ENCODE results near the gene ARPC5L. TPM values are rescaled to one million over a fixed set of nuclear protein-coding genes. Genes with fewer than 3 reads are reported as not detected.

ARPC5L gene
- total and polyA plus RNA-seq, 2 experiments from 2014 or later, result 35.9 to 87.3 TPM

DNA sequence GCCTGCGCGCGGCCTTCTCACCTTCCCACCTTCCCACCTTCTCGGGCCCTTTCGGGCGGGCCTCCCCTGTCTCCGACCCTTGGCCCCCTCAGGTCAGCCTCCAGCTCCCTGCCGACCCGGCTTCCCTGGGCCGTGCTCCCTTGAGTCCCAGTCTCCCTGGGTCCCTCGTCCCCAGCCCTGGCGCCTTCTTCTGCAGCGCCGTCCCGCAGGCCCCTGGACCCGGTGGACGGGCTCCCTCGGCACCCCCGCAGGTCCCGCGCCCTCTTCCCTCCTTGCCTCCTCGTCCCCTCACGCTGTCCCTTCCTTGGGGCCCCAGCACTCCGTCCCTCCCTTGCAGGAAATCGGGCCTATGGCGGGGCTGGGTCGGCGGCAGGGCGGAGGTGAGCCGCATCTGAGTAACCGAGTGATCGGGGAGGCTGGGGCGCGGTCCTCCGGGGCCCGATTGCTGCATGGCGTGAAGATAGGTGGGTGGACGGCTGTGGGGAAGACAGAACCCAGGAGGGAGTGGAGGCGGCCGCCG lies 7.6 kb downstream of the ARPC5L start:
- Histone ChIP-seq H3K79me2 (replicated peaks; ENCODE audit: insufficient read depth) (peaks cover 68% of the 10 kb centered on the region), H3K4me3 (peak overlapping the region; percentile 99), H4K20me1 (replicated peaks; ENCODE audit: insufficient read depth) (peaks cover 51% of the 10 kb centered on the region), H3F3A (replicated peaks; ENCODE audit: low read depth) (peaks cover 15% of the 10 kb centered on the region), H3K27ac (ENCODE audit: low read depth) (0 out of 2 replicates have a peak overlapping the region, but pooled peaks have one; percentile 32), H3K27me3 (ENCODE audit: insufficient read depth) (no peaks in the 10 kb centered on the region), H3K36me3 (ENCODE audit: insufficient read depth) (no peaks in the 10 kb centered on the region; the same call in 1 of the 2 replicates), H3K4me1 (ENCODE audit: insufficient read depth) (peaks cover 33% of the 10 kb centered on the region), H3K9me2 (ENCODE audit: insufficient read depth) (no peaks in the 10 kb centered on the region), H2AFZ (peak overlapping the region; percentile 43; the same call in 1 of the 2 replicates), H3K4me2 (peak overlapping the region; percentile 98)
- TF ChIP-seq CREB1 (CRISPR knock-in tag; IDR thresholded peaks at IDR 0.05; ENCODE audit: low read depth), result no peak
- TF ChIP-seq EZH2phosphoT487 (IDR thresholded peaks at IDR 0.05; ENCODE audit: unreplicated experiment), result no peak
- Mint-ChIP-seq H3K4me3 (peak overlapping the region; percentile 94), H3K27ac (peak overlapping the region; percentile 76), H3K27me3 (ENCODE audit: insufficient read depth, low read depth, poor library complexity) (peaks cover 14% of the 10 kb centered on the region), H3K36me3 (ENCODE audit: low read depth) (peaks cover 30% of the 10 kb centered on the region), H3K9me3 (no peaks in the 10 kb centered on the region), H3K4me1 (peaks cover 47% of the 10 kb centered on the region)
- no peak for DNase-seq (ENCODE audit: low spot score)
- peak; percentile 23 for ATAC-seq

DNA sequence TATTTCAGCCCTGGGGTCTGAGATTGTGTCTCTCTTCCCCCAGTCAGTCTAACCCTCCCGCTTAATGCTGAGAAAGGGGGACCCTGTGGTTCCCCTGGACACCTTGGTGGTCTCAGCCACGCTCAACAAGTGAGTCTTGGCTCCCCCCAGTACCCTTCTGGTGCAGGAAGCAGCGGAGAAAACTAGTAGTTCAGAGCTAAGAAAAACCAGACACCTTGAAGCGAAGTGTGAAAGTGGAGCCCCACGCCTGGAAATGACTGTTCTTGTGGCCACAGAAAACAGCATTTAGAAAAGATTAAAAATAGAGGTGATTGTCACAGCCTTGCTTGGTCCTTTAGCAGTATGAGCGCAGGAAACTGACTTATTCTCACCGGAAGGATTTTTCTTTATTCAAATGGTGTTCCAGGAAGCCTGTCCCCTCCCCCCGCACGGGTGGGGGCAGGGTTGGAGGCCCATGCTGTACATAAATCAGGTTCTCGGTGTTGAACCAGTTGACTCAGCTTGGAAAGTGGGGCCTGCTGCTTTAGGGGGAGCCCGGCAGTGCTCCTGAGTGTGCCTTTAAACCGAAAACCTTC lies 8.1 kb downstream of the ARPC5L start:
- Histone ChIP-seq H3K4me3 (peak overlapping the region; percentile 99), H2AFZ (no peak overlapping the region), H4K20me1 (replicated peaks; ENCODE audit: insufficient read depth) (peaks cover 51% of the 10 kb centered on the region), H3K36me3 (ENCODE audit: insufficient read depth) (no peaks in the 10 kb centered on the region; the same call in 1 of the 2 replicates), H3K4me2 (peak overlapping the region; percentile 98), H3K27me3 (ENCODE audit: insufficient read depth) (no peaks in the 10 kb centered on the region), H3K27ac (ENCODE audit: low read depth) (peak overlapping the region; percentile 86; the same call in 1 of the 2 replicates), H3F3A (replicated peaks; ENCODE audit: low read depth) (peaks cover 15% of the 10 kb centered on the region), H3K79me2 (replicated peaks; ENCODE audit: insufficient read depth) (peaks cover 74% of the 10 kb centered on the region), H3K9me2 (ENCODE audit: insufficient read depth) (no peaks in the 10 kb centered on the region), H3K4me1 (ENCODE audit: insufficient read depth) (peaks cover 33% of the 10 kb centered on the region)
- peak overlapping the region; percentile 76 for H3K27ac Mint-ChIP-seq
- H3K4me3 Mint-ChIP-seq, result peak overlapping the region; percentile 94
- ATAC-seq (no peak), DNase-seq (ENCODE audit: low spot score) (no peak)
- peaks cover 14% of the 10 kb centered on the region for H3K27me3 Mint-ChIP-seq (ENCODE audit: insufficient read depth, low read depth, poor library complexity)
- peaks cover 47% of the 10 kb centered on the region for H3K4me1 Mint-ChIP-seq
- H3K36me3 Mint-ChIP-seq (ENCODE audit: low read depth), result peaks cover 36% of the 10 kb centered on the region
- H3K9me3 Mint-ChIP-seq, result no peaks in the 10 kb centered on the region
- TF ChIP-seq CREB1 (CRISPR knock-in tag; IDR thresholded peaks at IDR 0.05; ENCODE audit: low read depth) (no peak), ZNF114 (CRISPR knock-in tag; IDR thresholded peaks at IDR 0.05) (no peak), ZNF331 (CRISPR knock-in tag; IDR thresholded peaks at IDR 0.05; ENCODE audit: low read depth) (no peak), JUNB (IDR thresholded peaks at IDR 0.05; ENCODE audit: unreplicated experiment) (no peak), NANOG (IDR thresholded peaks at IDR 0.05; ENCODE audit: borderline replicate concordance) (no peak), REST (IDR thresholded peaks at IDR 0.05; ENCODE audit: unreplicated experiment) (no peak), EZH2 (IDR thresholded peaks at IDR 0.05; ENCODE audit: low read depth, unreplicated experiment) (no peak), EZH2phosphoT487 (IDR thresholded peaks at IDR 0.05; ENCODE audit: unreplicated experiment) (no peak), ETS1 (IDR thresholded peaks at IDR 0.05) (no peak)
- TF ChIP-seq, protein P1, sequence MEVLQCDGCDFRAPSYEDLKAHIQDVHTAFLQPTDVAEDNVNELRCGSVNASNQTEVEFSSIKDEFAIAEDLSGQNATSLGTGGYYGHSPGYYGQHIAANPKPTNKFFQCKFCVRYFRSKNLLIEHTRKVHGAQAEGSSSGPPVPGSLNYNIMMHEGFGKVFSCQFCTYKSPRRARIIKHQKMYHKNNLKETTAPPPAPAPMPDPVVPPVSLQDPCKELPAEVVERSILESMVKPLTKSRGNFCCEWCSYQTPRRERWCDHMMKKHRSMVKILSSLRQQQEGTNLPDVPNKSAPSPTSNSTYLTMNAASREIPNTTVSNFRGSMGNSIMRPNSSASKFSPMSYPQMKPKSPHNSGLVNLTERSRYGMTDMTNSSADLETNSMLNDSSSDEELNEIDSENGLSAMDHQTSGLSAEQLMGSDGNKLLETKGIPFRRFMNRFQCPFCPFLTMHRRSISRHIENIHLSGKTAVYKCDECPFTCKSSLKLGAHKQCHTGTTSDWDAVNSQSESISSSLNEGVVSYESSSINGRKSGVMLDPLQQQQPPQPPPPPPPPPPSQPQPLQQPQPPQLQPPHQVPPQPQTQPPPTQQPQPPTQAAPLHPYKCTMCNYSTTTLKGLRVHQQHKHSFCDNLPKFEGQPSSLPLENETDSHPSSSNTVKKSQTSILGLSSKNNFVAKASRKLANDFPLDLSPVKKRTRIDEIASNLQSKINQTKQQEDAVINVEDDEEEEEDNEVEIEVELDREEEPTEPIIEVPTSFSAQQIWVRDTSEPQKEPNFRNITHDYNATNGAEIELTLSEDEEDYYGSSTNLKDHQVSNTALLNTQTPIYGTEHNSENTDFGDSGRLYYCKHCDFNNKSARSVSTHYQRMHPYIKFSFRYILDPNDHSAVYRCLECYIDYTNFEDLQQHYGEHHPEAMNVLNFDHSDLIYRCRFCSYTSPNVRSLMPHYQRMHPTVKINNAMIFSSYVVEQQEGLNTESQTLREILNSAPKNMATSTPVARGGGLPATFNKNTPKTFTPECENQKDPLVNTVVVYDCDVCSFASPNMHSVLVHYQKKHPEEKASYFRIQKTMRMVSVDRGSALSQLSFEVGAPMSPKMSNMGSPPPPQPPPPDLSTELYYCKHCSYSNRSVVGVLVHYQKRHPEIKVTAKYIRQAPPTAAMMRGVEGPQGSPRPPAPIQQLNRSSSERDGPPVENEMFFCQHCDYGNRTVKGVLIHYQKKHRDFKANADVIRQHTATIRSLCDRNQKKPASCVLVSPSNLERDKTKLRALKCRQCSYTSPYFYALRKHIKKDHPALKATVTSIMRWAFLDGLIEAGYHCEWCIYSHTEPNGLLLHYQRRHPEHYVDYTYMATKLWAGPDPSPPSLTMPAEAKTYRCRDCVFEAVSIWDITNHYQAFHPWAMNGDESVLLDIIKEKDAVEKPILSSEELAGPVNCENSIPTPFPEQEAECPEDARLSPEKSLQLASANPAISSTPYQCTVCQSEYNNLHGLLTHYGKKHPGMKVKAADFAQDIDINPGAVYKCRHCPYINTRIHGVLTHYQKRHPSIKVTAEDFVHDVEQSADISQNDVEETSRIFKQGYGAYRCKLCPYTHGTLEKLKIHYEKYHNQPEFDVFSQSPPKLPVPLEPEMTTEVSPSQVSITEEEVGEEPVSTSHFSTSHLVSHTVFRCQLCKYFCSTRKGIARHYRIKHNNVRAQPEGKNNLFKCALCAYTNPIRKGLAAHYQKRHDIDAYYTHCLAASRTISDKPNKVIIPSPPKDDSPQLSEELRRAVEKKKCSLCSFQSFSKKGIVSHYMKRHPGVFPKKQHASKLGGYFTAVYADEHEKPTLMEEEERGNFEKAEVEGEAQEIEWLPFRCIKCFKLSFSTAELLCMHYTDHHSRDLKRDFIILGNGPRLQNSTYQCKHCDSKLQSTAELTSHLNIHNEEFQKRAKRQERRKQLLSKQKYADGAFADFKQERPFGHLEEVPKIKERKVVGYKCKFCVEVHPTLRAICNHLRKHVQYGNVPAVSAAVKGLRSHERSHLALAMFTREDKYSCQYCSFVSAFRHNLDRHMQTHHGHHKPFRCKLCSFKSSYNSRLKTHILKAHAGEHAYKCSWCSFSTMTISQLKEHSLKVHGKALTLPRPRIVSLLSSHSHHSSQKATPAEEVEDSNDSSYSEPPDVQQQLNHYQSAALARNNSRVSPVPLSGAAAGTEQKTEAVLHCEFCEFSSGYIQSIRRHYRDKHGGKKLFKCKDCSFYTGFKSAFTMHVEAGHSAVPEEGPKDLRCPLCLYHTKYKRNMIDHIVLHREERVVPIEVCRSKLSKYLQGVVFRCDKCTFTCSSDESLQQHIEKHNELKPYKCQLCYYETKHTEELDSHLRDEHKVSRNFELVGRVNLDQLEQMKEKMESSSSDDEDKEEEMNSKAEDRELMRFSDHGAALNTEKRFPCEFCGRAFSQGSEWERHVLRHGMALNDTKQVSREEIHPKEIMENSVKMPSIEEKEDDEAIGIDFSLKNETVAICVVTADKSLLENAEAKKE (CRISPR knock-in tag; IDR thresholded peaks at IDR 0.05), result no peak

Measured in GM23338 (cell line).